Renal pelvis (tissue), 4 donors: Measurements from ENCODE around the gene CSF1. TPM values are rescaled to one million over a fixed set of nuclear protein-coding genes. Genes with fewer than 3 reads are reported as not detected.

Experiments used
- DNase-seq: peaks from one replicate; pipeline ENCODE4 v3.0.0-alpha.2; 2013
- polyA plus RNA-seq, 3 donors: library from polyadenylated mRNA; unstranded; fragments of 120-200 nt; gene quantifications; one replicate each; pipeline ENCODE4 v1.2.1, GENCODE V29; 2013; ENCODE audit not compliant: insufficient read length in 3 of 3

CSF1 gene
- polyA plus RNA-seq, 3 donors = 6.9 to 9.4 (median 8.1) TPM

- DNase-seq = no peak
These were observed 13.2 kb upstream of the CSF1 start for GRCh38 chr1:109897259-109897955.

GRCh38 chr1:109898842-109899241 is 11.8 kb upstream of the CSF1 start:
- DNase-seq = no peak

GRCh38 chr1:109901141-109901523 is 9.5 kb upstream of the CSF1 start:
- DNase-seq = no peak

- no peak for DNase-seq
These were observed 9.0 kb upstream of the CSF1 start for GRCh38 chr1:109901524-109902145.

- DNase-seq = no peak
These were observed 8.3 kb upstream of the CSF1 start for GRCh38 chr1:109902204-109902985.

- no peak for DNase-seq
These were observed 7.2 kb upstream of the CSF1 start for GRCh38 chr1:109903376-109903930.

- no peak for DNase-seq
These were observed 6.4 kb upstream of the CSF1 start for GRCh38 chr1:109904105-109904817.

- DNase-seq = no peak
These were observed 5.2 kb upstream of the CSF1 start for GRCh38 chr1:109905491-109905890.

GRCh38 chr1:109906160-109906838 is 4.3 kb upstream of the CSF1 start:
- no peak for DNase-seq

GRCh38 chr1:109906839-109907180 is 3.8 kb upstream of the CSF1 start:
- DNase-seq = no peak

- no peak for DNase-seq
These were observed 3.4 kb upstream of the CSF1 start for GRCh38 chr1:109907190-109907774.

- DNase-seq = no peak
These were observed 1.8 kb upstream of the CSF1 start for GRCh38 chr1:109908836-109909235.

GRCh38 chr1:109909561-109909960 is 1.1 kb upstream of the CSF1 start:
- DNase-seq = no peak

- no peak for DNase-seq
These were observed 532 bp downstream of the CSF1 start for GRCh38 chr1:109910963-109911798.

- DNase-seq = no peak
These were observed 1.7 kb downstream of the CSF1 start for GRCh38 chr1:109912214-109912861.

- DNase-seq = no peak
These were observed 2.2 kb downstream of the CSF1 start for GRCh38 chr1:109912873-109913272.

- DNase-seq = no peak
These were observed 2.8 kb downstream of the CSF1 start for GRCh38 chr1:109913360-109913879.

- no peak for DNase-seq
These were observed 4.1 kb downstream of the CSF1 start for GRCh38 chr1:109914587-109915240.
